HepG2 (cell line): ENCODE data around the gene ATG2A. TPM values are rescaled to one million over a fixed set of nuclear protein-coding genes. Genes with fewer than 3 reads are reported as not detected.

Source experiments
- BCL6 ChIP-seq: IDR thresholded peaks from 2 replicates; pipeline ENCODE4 v1.6.1; 2016; ENCODE audit warnings: missing genetic modification reagents, missing compliant biosample characterization
- CEBPB ChIP-seq: IDR thresholded peaks from 2 replicates; pipeline ENCODE4 v1.6.1; 2011; ENCODE audit warnings: low read depth, low read length, improper control_type of control experiment, borderline replicate concordance
- ETS1 ChIP-seq: sonication (generic); formaldehyde crosslinking; IDR thresholded peaks from 2 replicates; pipeline ENCODE4 v1.4.0; 2020; ENCODE audit warnings: missing genetic modification reagents
- HMG20B ChIP-seq: conservative IDR thresholded peaks from 2 replicates; pipeline ENCODE4 v1.6.1; 2016; ENCODE audit warnings: missing genetic modification reagents, missing compliant biosample characterization
- HNRNPH1 ChIP-seq: fragments of 200-400 bp; formaldehyde crosslinking; optimal IDR thresholded peaks from 2 replicates; pipeline ENCODE3; 2017; ENCODE audit warnings: mild to moderate bottlenecking, low read depth, low read length
- KAT7 ChIP-seq: IDR thresholded peaks from 2 replicates; pipeline ENCODE4 v1.6.1; 2018; ENCODE audit warnings: borderline replicate concordance, missing compliant biosample characterization
- MTA1 ChIP-seq: sonication (generic); formaldehyde crosslinking; IDR thresholded peaks from 2 replicates; pipeline ENCODE4 v1.4.0; 2020; ENCODE audit warnings: missing genetic modification reagents, mild to moderate bottlenecking, borderline replicate concordance
- NBN ChIP-seq: fragments of 450-650 bp; conservative IDR thresholded peaks from 2 replicates; pipeline ENCODE4 v1.6.1; 2017
- PRDM4 ChIP-seq: sonication (generic); formaldehyde crosslinking; IDR thresholded peaks from 2 replicates; pipeline ENCODE4 v1.9.0; 2021; ENCODE audit warnings: missing genetic modification reagents, borderline replicate concordance
- SP1 ChIP-seq, 2 experiments: fragments of 450-650 bp in 1 of 2; sonication (generic) in 1 of 2; formaldehyde crosslinking in 1 of 2; IDR thresholded peaks; 2 replicates each; pipeline versions ENCODE4 v1.4.0 to v1.6.1; 2016 to 2020; ENCODE audit warnings: missing genetic modification reagents in 1 of 2
- THYN1 ChIP-seq: sonication (generic); formaldehyde crosslinking; IDR thresholded peaks from 2 replicates; pipeline ENCODE4 v1.8.1; 2023; ENCODE audit warnings: low read depth, mild to moderate bottlenecking, moderate library complexity, missing genetic modification reagents, borderline replicate concordance
- ZBTB38 ChIP-seq: sonication (generic); formaldehyde crosslinking; IDR thresholded peaks from 2 replicates; pipeline ENCODE4 v1.5.1; 2020; ENCODE audit warnings: mild to moderate bottlenecking, missing genetic modification reagents
- ZBTB40 ChIP-seq, 2 experiments: fragments of 450-650 bp in 1 of 2; sonication (generic) in 1 of 2; formaldehyde crosslinking in 1 of 2; IDR thresholded peaks; 2 replicates each; pipeline versions ENCODE4 v1.6.1 to v1.8.0; 2016 to 2022; ENCODE audit warnings: antibody characterized with exemption in 1 of 2, mild to moderate bottlenecking in 1 of 2, missing genetic modification reagents in 1 of 2
- ZNF207 ChIP-seq: fragments of 450-650 bp; IDR thresholded peaks from 2 replicates; pipeline ENCODE4 v1.6.1; 2016; ENCODE audit warnings: antibody characterized with exemption, borderline replicate concordance
- ZNF552 ChIP-seq: sonication (generic); formaldehyde crosslinking; IDR thresholded peaks from 2 replicates; pipeline ENCODE4 v1.9.0; 2022; ENCODE audit warnings: missing genetic modification reagents, mild to moderate bottlenecking, borderline replicate concordance
- ZNF615 ChIP-seq: sonication (generic); formaldehyde crosslinking; IDR thresholded peaks from 2 replicates; pipeline ENCODE4 v1.5.0; 2020; ENCODE audit warnings: mild to moderate bottlenecking, missing genetic modification reagents, borderline replicate concordance
- ZNF674 ChIP-seq: sonication (generic); formaldehyde crosslinking; IDR thresholded peaks from 2 replicates; pipeline ENCODE4 v1.5.0; 2020; ENCODE audit warnings: low read depth, mild to moderate bottlenecking, missing genetic modification reagents
- polyA plus RNA-seq, 8 experiments: library from polyadenylated mRNA; depleted of rRNA in 3 of 8; stranded (reverse) in 7 of 8; unstranded in 1 of 8; fragments of >200 nt; fragmentation: Illumina TruSeq in 4 of 8; extraction: Trizol in 4 of 8; gene quantifications; 2 replicates each; pipeline versions ENCODE4 v1.2.1 to v1.2.3, GENCODE V29; 2011 to 2016; ENCODE audit warnings: low read depth in 4 of 8, missing spikeins in 1 of 8, mixed read lengths in 1 of 8; ENCODE audit not compliant: insufficient read depth in 1 of 8
- total RNA-seq, 5 experiments: library from RNA; depleted of rRNA; stranded (reverse); fragments of >200 nt; fragmentation: Illumina TruSeq; extraction: Trizol; gene quantifications; 2 replicates each; pipeline ENCODE4 v1.2.3, GENCODE V29; 2016; ENCODE audit warnings: low read depth in 1 of 5

Gene ATG2A
- total and polyA plus RNA-seq, 2 of the 13 experiments (the other 11 are each of a cell fraction or from before 2014, with no cell fraction given) = 6.7 to 8.0 TPM

GRCh38 chr11:64934682-64935358 lies 17.8 kb upstream of the ATG2A start (continued):
- TF ChIP-seq PRDM4 (CRISPR knock-in tag) (no peak), ZNF674 (CRISPR knock-in tag) (no peak), SP1 (IDR thresholded peaks at IDR 0.05) (no peak), SP1 (CRISPR knock-in tag; IDR thresholded peaks at IDR 0.05) (no peak), ZBTB38 (CRISPR knock-in tag) (no peak), MTA1 (CRISPR knock-in tag) (0 out of 2 replicates have a peak, but pooled peaks have one; percentile 28), ETS1 (CRISPR knock-in tag) (no peak), NBN (no peak), KAT7 (CRISPR knock-in tag) (no peak; the same call in 1 of the 2 replicates), ZNF552 (CRISPR knock-in tag) (no peak), ZNF615 (no peak), HNRNPH1 (no peak), ZBTB40 (IDR thresholded peaks at IDR 0.05) (no peak), ZBTB40 (CRISPR knock-in tag; IDR thresholded peaks at IDR 0.05) (peak; percentile 54; the same call in 1 of the 2 replicates), THYN1 (no peak), ZNF207 (no peak), BCL6 (CRISPR knock-in tag) (no peak), HMG20B (CRISPR knock-in tag) (no peak), CEBPB (no peak)
